ENCODE results near the gene CXCL6. TPM values are rescaled to one million over a fixed set of nuclear protein-coding genes. Genes with fewer than 3 reads are reported as not detected.

CXCL6 gene
- total RNA-seq, 2 donors from 2014 or later = 1.1 to 1.5 TPM

DNA sequence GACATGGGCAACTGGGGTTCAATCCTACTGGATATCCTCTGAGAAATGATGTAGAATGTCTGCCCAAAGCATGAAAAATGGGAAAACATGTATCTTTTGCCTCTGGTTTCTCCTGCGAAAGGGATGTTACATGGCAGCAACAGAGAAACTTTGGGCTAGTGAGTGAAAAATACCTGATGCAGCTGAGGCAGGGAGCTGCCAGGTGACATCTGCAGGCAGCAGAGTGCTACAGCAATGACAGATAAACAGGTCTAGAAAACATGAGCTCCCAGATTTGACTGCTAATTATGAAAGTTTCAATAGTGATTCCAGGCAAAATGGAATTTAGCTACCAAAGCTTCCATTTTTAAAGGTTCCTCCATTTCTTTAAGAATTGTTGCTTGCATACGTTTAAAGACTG is 27.9 kb downstream of the CXCL6 start:
- intact Hi-C loops (cut with DNase I) = no loop called here
- ATAC-seq (no peak), DNase-seq (no peak)

- intact Hi-C loops (cut with DNase I) = no loop called here
- DNase-seq = peak; percentile 43
- peak in 1 of 2 donors; percentile 69 for ATAC-seq
These were observed 28.5 kb downstream of the CXCL6 start for GRCh38 chr4:73864961-73865360.

DNA sequence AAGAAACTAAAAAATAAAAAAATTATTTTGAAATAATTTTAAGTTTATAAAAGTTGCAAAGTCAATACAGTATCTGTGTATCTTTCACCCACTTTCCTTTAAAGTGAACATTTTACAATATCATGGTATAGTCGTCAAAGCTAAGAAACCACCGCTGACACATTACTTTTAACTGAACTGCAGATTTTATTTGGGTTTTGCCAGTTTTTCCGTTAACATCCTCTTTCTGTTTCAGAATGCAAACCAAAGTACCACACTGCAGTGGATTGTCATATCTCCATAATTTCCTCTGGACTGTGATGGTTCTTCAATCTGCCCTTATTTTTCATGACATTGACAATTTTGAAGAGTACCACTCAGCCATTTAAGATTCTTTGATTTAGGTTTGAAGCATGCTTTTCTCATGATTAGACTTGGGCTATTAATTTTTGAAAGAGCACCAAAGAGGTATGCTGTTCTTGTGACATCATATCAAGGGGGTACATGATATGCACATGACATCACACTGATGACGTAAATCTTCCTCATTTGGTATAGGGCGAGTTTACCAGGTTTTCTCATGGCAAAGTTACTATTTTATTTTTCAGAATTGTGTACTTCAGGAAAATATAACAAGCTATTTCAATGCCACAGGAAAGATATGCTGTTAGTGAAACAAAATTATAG is 29.1 kb downstream of the CXCL6 start:
- no peak for DNase-seq
- intact Hi-C loops (cut with DNase I) = no loop called here
- no peak for ATAC-seq

DNA sequence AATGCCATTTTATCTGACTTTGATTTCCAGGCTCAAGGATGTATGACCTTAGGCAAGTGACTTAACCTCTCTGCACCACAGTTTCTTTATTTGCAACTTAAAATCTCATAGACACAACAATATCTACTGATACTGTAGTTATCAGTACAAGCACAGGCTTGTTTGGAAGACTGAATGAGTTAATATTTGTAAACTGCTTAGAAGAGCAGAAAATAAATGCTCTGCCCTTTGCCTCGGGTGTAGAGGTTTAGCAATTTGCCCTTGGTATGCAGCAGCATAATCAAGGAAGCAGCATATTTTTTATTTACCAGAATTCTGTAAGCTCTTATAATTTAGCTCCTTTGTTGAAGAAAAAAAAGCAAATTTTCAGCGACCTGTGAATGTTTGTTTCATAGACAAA is 29.8 kb downstream of the CXCL6 start:
- intact Hi-C loops (cut with DNase I) = no loop called here
- DNase-seq (no peak), ATAC-seq (no peak)

DNA sequence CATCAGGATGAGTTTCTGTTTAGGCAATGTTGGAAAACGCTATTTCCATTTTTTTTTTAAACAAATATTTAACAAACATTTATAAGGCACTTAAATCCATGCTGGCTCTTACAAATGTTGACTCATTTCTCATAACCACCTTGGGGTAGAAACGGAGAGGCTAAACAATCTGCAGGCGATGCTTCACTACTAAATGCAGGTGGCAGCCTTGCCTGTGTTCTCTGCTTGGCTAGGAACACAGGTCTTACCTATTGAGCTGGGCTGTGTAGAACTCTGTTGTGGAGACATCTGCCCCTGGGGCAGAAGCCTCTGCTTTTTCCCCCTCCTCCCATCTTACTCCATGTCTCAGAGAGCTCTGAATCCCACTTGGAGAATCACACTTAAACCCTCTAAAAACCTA is 31.3 kb downstream of the CXCL6 start:
- intact Hi-C loops (cut with DNase I) = no loop called here
- DNase-seq (no peak), ATAC-seq (no peak)

- DNase-seq = no peak
- intact Hi-C loops (cut with DNase I) = no loop called here
- peak in 1 of 2 donors; percentile 23 for ATAC-seq
These were observed 32.0 kb downstream of the CXCL6 start for GRCh38 chr4:73868206-73869129.

- intact Hi-C loops (cut with DNase I) = no loop called here
These were observed 32.9 kb downstream of the CXCL6 start, which contains the start of gene CXCL1 for GRCh38 chr4:73869130-73870055. TSS of gene CXCL1 (plus strand) at chr4:73869393. CDS start at chr4:73869471, 78 bp downstream.

DNA sequence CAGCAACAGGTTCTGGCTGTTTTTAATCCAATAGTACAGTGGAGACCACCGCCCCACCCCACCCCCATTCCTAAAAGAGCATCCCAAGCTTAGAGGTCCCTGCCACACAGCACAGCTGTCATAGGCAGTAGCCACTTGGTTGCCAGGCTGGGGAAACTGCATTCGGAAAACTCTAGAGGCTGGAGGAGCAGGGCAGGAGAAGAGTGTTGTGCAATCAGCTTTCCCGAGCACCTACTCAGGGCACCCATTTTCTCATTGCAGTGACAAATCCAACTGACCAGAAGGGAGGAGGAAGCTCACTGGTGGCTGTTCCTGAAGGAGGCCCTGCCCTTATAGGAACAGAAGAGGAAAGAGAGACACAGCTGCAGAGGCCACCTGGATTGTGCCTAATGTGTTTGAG is 33.8 kb downstream of the CXCL6 start:
- peak in 1 of 2 donors; percentile 10 for ATAC-seq
- intact Hi-C loops (cut with DNase I) = no loop called here
- no peak for DNase-seq

More at GRCh38 chr4:73869130-73870055, 32.9 kb downstream of the CXCL6 start, which contains the start of gene CXCL1:
- DNase-seq (peak; percentile 72), ATAC-seq (peak; percentile 69)

DNA sequence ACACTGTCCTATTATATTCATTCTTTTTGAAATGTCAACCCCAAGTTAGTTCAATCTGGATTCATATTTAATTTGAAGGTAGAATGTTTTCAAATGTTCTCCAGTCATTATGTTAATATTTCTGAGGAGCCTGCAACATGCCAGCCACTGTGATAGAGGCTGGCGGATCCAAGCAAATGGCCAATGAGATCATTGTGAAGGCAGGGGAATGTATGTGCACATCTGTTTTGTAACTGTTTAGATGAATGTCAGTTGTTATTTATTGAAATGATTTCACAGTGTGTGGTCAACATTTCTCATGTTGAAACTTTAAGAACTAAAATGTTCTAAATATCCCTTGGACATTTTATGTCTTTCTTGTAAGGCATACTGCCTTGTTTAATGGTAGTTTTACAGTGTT is 34.3 kb downstream of the CXCL6 start:
- ATAC-seq = no peak
- no peak for DNase-seq
- intact Hi-C loops (cut with DNase I) = no loop called here

- DNase-seq = no peak
- ATAC-seq = no peak
- intact Hi-C loops (cut with DNase I) = no loop called here
These were observed 35.2 kb downstream of the CXCL6 start for GRCh38 chr4:73871511-73872310.

- ATAC-seq (peak in 1 of 2 donors; percentile 9), DNase-seq (no peak)
- intact Hi-C loops (cut with DNase I) = no loop called here
These were observed 36.0 kb downstream of the CXCL6 start for GRCh38 chr4:73872316-73873108.

GRCh38 chr4:73874386-73874785 is 37.9 kb downstream of the CXCL6 start:
- no peak for DNase-seq
- ATAC-seq = no peak
- intact Hi-C loops (cut with DNase I) = no loop called here

DNA sequence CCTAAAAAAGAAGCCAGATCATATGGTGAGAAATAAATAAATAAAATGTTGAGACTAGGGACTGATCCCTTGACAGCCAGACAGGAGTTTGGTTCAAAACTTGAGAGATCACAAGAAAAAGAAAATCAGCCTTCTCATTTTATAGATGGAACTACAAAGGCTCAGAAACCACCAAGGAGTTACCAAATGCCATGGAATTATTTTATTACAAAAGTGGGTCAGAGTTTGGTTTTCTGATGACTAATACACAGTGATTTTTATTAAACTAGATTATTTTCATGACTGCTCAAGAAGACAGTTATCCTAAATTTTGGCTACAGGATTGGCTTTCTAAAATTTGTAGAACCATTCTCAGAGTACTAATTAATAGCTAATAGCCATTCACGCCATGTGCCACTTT is 38.9 kb downstream of the CXCL6 start:
- no peak for ATAC-seq
- intact Hi-C loops (cut with DNase I) = no loop called here
- DNase-seq = no peak

GRCh38 chr4:73883306-73883705 is 46.8 kb downstream of the CXCL6 start:
- DNase-seq = no peak
- intact Hi-C loops (cut with DNase I) = no loop called here
- peak in 1 of 2 donors; percentile 69 for ATAC-seq

DNA sequence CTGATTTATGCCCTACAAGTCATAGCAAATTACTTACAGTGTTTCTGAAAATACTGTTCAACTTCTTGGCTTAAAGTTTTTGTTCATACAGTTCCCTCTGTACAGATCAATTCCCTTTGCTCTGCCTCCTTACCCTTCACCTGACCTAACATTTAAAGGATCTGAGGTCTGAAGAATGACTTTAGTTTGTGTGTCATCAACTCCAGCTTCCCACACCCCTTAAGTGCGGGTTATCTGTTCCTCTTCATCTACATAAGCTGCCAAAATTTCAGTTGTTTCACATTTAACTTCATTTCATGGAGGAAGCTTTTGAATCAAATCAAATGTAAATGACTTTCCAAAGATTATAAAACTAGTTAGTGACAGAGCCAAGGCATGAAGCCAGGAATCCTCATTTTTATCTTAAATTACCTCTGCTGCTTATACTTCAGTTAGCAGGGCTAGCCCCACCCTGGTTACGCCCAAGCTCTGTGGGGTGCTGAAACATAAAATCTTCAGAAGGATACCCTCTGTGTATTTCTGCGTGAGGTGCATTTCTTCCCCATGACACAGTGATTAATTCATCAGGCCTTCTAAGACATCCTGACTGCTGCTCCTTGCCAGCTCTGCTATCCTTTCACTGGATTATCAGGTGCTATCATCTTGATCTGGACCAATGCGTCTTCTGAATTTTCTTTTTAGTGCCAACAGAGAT is 49.2 kb downstream of the CXCL6 start:
- DNase-seq = no peak
- ATAC-seq = peak; percentile 41 to 81
- intact Hi-C loops (cut with DNase I) = no loop called here

All from left cardiac atrium (tissue), 4 donors.